Fibroblast of lung (primary cell): Measurements from ENCODE around the gene TIMP2. TPM values are rescaled to one million over a fixed set of nuclear protein-coding genes. Genes with fewer than 3 reads are reported as not detected.

Experiments used
- DNase-seq, 2 donors: peaks; one replicate each; pipeline versions ENCODE4 v3.0.0 to v3.0.0-alpha.2; 2010; ENCODE audit warnings: low read depth in 2 of 2
- H2AFZ ChIP-seq: 2 replicates; pipeline ENCODE4 v1.5.1; 2012; ENCODE audit warnings: low read length, control low read depth, inconsistent platforms
- H3K27ac ChIP-seq: 2 replicates; pipeline ENCODE4 v1.5.1; 2011; ENCODE audit warnings: low read length, control low read depth; ENCODE audit not compliant: insufficient read depth
- H3K27me3 ChIP-seq: 2 replicates; pipeline ENCODE4 v1.5.1; 2011; ENCODE audit warnings: mild to moderate bottlenecking, low read length; ENCODE audit not compliant: control insufficient read depth, insufficient read depth
- H3K36me3 ChIP-seq: 2 replicates; pipeline ENCODE4 v1.5.1; 2011; ENCODE audit warnings: low read length; ENCODE audit not compliant: control insufficient read depth, insufficient read depth
- H3K4me1 ChIP-seq: 2 replicates; pipeline ENCODE4 v1.5.1; 2011; ENCODE audit warnings: low read length; ENCODE audit not compliant: control insufficient read depth, insufficient read depth; ENCODE audit errors: extremely low read depth
- H3K4me2 ChIP-seq: 2 replicates; pipeline ENCODE4 v1.5.1; 2011; ENCODE audit warnings: low read length, control low read depth; ENCODE audit not compliant: insufficient read depth; ENCODE audit errors: extremely low read depth
- H3K4me3 ChIP-seq, 4 experiments: fragments of 200-600 bp in 1 of 4; sonication (generic) in 1 of 4; replicated peaks in 1 of 4; 2 replicates each; pipeline ENCODE4 v1.5.1; 2011 to 2016; ENCODE audit warnings: low read length in 4 of 4, low read depth in 3 of 4, mild to moderate bottlenecking in 3 of 4, control low read depth in 2 of 4, inconsistent platforms in 1 of 4, mixed read lengths in 1 of 4; ENCODE audit not compliant: insufficient read depth in 1 of 4; ENCODE audit errors: control extremely low read depth in 1 of 4
- H3K79me2 ChIP-seq: 2 replicates; pipeline ENCODE4 v1.5.1; 2012; ENCODE audit warnings: mild to moderate bottlenecking, low read length, inconsistent platforms; ENCODE audit not compliant: control insufficient read depth, insufficient read depth
- H3K9ac ChIP-seq: 2 replicates; pipeline ENCODE4 v1.5.1; 2011; ENCODE audit warnings: mild to moderate bottlenecking, low read length, control low read depth; ENCODE audit not compliant: insufficient read depth
- H3K9me3 ChIP-seq: 2 replicates; pipeline ENCODE4 v1.5.1; 2012; ENCODE audit warnings: low read depth, low read length; ENCODE audit not compliant: control insufficient read depth, insufficient read depth
- H4K20me1 ChIP-seq: 2 replicates; pipeline ENCODE4 v1.5.1; 2011; ENCODE audit warnings: low read length; ENCODE audit not compliant: control insufficient read depth, insufficient read depth; ENCODE audit errors: extremely low read depth
- EZH2 ChIP-seq: IDR thresholded peaks from 2 replicates; pipeline ENCODE4 v1.5.1; 2012; ENCODE audit warnings: low read length, control low read depth, mild to moderate bottlenecking; ENCODE audit errors: missing control alignments
- polyA plus RNA-seq, 2 donors: library from polyadenylated mRNA; depleted of rRNA in 1 of 2; stranded (reverse) in 1 of 2; unstranded in 1 of 2; fragments of >200 nt; gene quantifications; 2 replicates each; pipeline ENCODE4 v1.2.1, GENCODE V29; 2011 to 2012; ENCODE audit warnings: missing spikeins in 1 of 2
- total RNA-seq: library from RNA; depleted of rRNA; stranded (reverse); fragments of >200 nt; gene quantifications from 2 replicates; pipeline ENCODE4 v1.2.1, GENCODE V29; 2014
- TF ChIP-seq, protein P1 (sequence below), 2 donors: IDR thresholded peaks in 1 of 2; conservative IDR thresholded peaks in 1 of 2; 1 replicate in 1 of 2; 2 replicates in 1 of 2; pipeline ENCODE4 v1.5.1; 2011 to 2012; ENCODE audit warnings: low read length in 2 of 2, control low read depth in 1 of 2, inconsistent platforms in 1 of 2, low read depth in 1 of 2, mild to moderate bottlenecking in 1 of 2

TIMP2 gene
- total and polyA plus RNA-seq, 2 donors (not counting 1 experiment from before 2014, with no cell fraction given), result 155 to 745 TPM

DNA sequence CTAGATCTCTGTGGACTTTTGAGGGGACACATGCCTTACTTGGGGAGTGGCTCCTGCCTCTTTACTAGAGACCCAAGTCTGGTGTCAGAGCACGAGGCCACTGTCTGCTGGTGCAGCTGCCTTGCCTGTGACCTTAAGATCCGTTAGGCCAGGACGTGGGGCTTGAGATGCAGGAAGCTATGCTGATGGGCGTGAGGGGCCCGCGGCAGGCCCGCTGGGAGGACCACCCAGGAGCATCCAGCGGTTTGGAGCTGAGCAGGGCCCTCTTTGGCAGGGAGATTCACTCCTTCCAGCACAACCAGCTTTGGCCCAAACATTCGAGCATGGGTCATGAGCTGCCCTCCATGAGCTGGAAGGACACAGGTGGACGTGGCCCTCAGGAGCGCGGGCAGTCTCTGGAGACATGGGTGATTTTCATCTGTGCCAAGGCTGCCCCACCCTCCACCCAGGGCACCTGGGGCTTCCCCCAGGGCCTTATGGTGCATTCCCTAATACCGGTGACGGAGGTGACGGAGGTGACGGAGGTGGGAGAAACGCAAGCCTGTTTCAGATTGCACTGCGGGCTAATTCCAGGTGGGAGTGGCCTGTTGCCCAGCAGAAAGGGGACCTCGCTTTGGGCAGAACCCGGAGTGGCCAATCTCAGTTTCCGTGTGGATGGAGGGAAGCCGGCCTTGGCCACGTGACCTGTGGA lies 41.9 kb upstream of the TIMP2 start:
- Histone ChIP-seq H3K27me3 (no peaks in the 10 kb centered on the region), H3K4me3 (no peak overlapping the region), H3K4me1 (peaks cover 14% of the 10 kb centered on the region), H3K4me2 (no peak overlapping the region), H3K27ac (no peak overlapping the region), H3K9me3 (no peaks in the 10 kb centered on the region), H4K20me1 (no peaks in the 10 kb centered on the region), H3K9ac (no peak overlapping the region), H3K79me2 (peaks cover 3% of the 10 kb centered on the region), H2AFZ (no peak overlapping the region), H3K36me3 (peaks cover 6% of the 10 kb centered on the region)
- DNase-seq, result no peak
- TF ChIP-seq, protein P1, sequence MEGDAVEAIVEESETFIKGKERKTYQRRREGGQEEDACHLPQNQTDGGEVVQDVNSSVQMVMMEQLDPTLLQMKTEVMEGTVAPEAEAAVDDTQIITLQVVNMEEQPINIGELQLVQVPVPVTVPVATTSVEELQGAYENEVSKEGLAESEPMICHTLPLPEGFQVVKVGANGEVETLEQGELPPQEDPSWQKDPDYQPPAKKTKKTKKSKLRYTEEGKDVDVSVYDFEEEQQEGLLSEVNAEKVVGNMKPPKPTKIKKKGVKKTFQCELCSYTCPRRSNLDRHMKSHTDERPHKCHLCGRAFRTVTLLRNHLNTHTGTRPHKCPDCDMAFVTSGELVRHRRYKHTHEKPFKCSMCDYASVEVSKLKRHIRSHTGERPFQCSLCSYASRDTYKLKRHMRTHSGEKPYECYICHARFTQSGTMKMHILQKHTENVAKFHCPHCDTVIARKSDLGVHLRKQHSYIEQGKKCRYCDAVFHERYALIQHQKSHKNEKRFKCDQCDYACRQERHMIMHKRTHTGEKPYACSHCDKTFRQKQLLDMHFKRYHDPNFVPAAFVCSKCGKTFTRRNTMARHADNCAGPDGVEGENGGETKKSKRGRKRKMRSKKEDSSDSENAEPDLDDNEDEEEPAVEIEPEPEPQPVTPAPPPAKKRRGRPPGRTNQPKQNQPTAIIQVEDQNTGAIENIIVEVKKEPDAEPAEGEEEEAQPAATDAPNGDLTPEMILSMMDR (conservative IDR thresholded peaks at IDR 0.05 in 1 of 2, IDR thresholded peaks at IDR 0.05 in 1 of 2; ENCODE audit: low read depth in 1 of 2, low read length in 2 of 2), result no peak
- no peak for TF ChIP-seq EZH2

DNA sequence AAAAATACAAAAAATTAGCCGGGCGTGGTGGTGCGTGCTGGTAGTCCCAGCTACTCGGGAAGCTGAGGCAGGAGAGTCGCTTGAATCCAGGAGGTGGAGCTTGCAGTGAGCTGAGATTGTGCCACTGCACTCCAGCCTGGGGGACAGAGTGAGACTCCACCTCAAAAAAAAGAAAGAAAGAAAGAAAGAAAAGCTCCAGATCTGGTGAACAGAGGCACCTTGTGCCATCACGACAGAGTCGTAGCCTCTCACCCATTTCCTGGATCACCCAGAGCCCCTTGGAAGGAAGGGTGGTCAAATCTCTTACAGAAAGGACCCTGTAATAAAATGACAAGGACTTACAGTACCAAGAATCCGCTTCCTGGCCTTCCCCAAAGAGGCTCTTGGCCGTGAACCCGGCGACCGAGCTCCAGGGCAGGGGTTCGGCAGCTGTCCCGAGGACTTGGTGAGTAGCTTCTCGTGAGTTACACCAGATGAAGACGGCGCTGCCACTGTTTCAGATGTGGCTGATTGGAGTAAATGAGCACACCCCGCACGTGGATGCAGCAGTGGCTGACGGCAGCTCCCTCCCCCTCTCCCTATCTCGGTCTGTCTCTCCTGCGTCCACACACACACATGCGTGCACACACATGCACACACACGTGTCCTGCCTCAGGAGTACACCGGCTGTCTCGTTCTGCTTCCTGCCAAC lies 41.1 kb upstream of the TIMP2 start:
- DNase-seq, result no peak
- Histone ChIP-seq H3K9ac (no peak overlapping the region), H3K4me2 (no peak overlapping the region), H3K79me2 (peaks cover 3% of the 10 kb centered on the region), H3K9me3 (no peaks in the 10 kb centered on the region), H3K4me1 (peaks cover 10% of the 10 kb centered on the region), H3K36me3 (peaks cover 4% of the 10 kb centered on the region), H2AFZ (no peak overlapping the region), H3K4me3 (no peak overlapping the region), H3K27me3 (no peaks in the 10 kb centered on the region), H4K20me1 (no peaks in the 10 kb centered on the region), H3K27ac (no peak overlapping the region)
- TF ChIP-seq EZH2, result no peak
- TF ChIP-seq, protein P1 (conservative IDR thresholded peaks at IDR 0.05 in 1 of 2, IDR thresholded peaks at IDR 0.05 in 1 of 2; ENCODE audit: low read depth in 1 of 2, low read length in 2 of 2), result no peak

DNA sequence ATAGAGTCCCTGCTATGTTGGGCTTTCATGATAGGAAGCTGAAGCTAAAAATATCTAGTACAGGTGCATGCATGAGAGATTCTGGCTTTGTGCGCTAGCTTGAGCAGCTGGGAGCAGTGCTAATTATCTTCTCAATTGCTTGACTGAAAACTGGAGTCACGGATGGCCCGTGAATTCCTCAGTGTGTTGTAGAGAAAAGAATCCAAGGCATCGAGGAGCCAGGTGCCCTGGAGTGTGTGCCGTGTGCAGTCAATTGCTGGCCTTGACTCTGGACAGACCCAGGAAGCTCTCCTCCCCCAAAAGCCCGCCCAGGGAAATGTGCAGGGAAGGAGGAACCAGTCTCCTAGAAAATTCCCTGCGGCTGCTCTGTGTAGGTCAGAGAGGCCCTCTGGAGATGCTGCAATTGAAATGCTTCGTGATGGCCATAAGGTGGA lies 40.3 kb upstream of the TIMP2 start:
- Histone ChIP-seq H3K36me3 (peaks cover 4% of the 10 kb centered on the region), H3K79me2 (no peaks in the 10 kb centered on the region), H3K9ac (no peak overlapping the region), H3K4me1 (peaks cover 6% of the 10 kb centered on the region), H3K9me3 (no peaks in the 10 kb centered on the region), H3K27me3 (no peaks in the 10 kb centered on the region), H3K4me3 (no peak overlapping the region), H3K27ac (no peak overlapping the region), H2AFZ (no peak overlapping the region), H4K20me1 (no peaks in the 10 kb centered on the region), H3K4me2 (no peak overlapping the region)
- TF ChIP-seq, protein P1 (conservative IDR thresholded peaks at IDR 0.05 in 1 of 2, IDR thresholded peaks at IDR 0.05 in 1 of 2; ENCODE audit: low read depth in 1 of 2, low read length in 2 of 2), result no peak
- TF ChIP-seq EZH2, result no peak
- no peak for DNase-seq
